K562 (cell line): ENCODE measurements around the gene CYP26A1. TPM values are rescaled to one million over a fixed set of nuclear protein-coding genes. Genes with fewer than 3 reads are reported as not detected.

Experiments
- ARID2 ChIP-seq: fragments of 450-650 bp; IDR thresholded peaks from 2 replicates; pipeline ENCODE4 v1.6.1; 2017; ENCODE audit warnings: antibody characterized with exemption, mild to moderate bottlenecking
- ATF7 ChIP-seq: fragments of 450-650 bp; IDR thresholded peaks from 2 replicates; pipeline ENCODE4 v1.7.1; 2014; ENCODE audit warnings: mild to moderate bottlenecking, moderate library complexity
- BHLHE40 ChIP-seq: IDR thresholded peaks from 2 replicates; pipeline ENCODE4 v1.6.1; 2011; ENCODE audit warnings: low read length, improper control_type of control experiment
- CBX5 ChIP-seq: IDR thresholded peaks from 2 replicates; pipeline ENCODE4 v1.6.1; 2014; ENCODE audit warnings: low read depth, borderline replicate concordance
- CCNT2 ChIP-seq: IDR thresholded peaks from 2 replicates; pipeline ENCODE4 v1.6.1; 2011; ENCODE audit warnings: borderline replicate concordance, low read depth, mild to moderate bottlenecking, moderate library complexity, mixed read lengths, low read length; ENCODE audit not compliant: insufficient read length; ENCODE audit errors: extremely low read depth
- ERF ChIP-seq: fragments of 450-650 bp; formaldehyde crosslinking; IDR thresholded peaks from 2 replicates; pipeline ENCODE4 v1.4.0; 2020; ENCODE audit warnings: mild to moderate bottlenecking, mixed read lengths
- ESRRA ChIP-seq: fragments of 450-650 bp; IDR thresholded peaks from 2 replicates; pipeline ENCODE4 v1.6.1; 2014; ENCODE audit warnings: low read depth, mild to moderate bottlenecking, moderate library complexity, borderline replicate concordance
- FOXJ2 ChIP-seq: fragments of 200-800 bp; sonication (Bioruptor generic); IDR thresholded peaks from 2 replicates; pipeline ENCODE4 v1.6.1; 2016; ENCODE audit warnings: missing genetic modification characterization, missing compliant biosample characterization
- HDAC2 ChIP-seq: fragments of 450-650 bp; IDR thresholded peaks from 2 replicates; pipeline ENCODE4 v1.6.1; 2016; ENCODE audit warnings: mild to moderate bottlenecking
- JUND ChIP-seq, 2 experiments: IDR thresholded peaks; 2 replicates in 1 of 2; 3 replicates in 1 of 2; pipeline ENCODE4 v1.6.1; 2011; ENCODE audit warnings: borderline replicate concordance in 2 of 2, low read depth in 2 of 2, low read length in 2 of 2, improper control_type of control experiment in 1 of 2, missing biosample characterization in 1 of 2, missing genetic modification characterization in 1 of 2, missing genetic modification reagents in 1 of 2
- KHSRP ChIP-seq: fragments of 450-650 bp; IDR thresholded peaks from 2 replicates; pipeline ENCODE4 v1.6.1; 2017
- LEF1 ChIP-seq: fragments of 450-650 bp; IDR thresholded peaks from 2 replicates; pipeline ENCODE4 v1.6.1; 2016; ENCODE audit warnings: mild to moderate bottlenecking
- MAZ ChIP-seq, 2 experiments: fragments of 450-650 bp in 1 of 2; sonication (generic) in 1 of 2; formaldehyde crosslinking; IDR thresholded peaks in 1 of 2; conservative IDR thresholded peaks in 1 of 2; 2 replicates each; pipeline versions ENCODE4 v1.4.0 to v1.5.0; 2020; ENCODE audit warnings: mild to moderate bottlenecking in 1 of 2, missing genetic modification reagents in 1 of 2
- NFE2 ChIP-seq: IDR thresholded peaks from 2 replicates; pipeline ENCODE4 v1.6.1; 2014; ENCODE audit warnings: antibody characterized with exemption, low read depth
- NUFIP1 ChIP-seq: fragments of 450-650 bp; IDR thresholded peaks from 2 replicates; pipeline ENCODE4 v1.6.1; 2018; ENCODE audit not compliant: partially characterized antibody
- PCBP1 ChIP-seq: fragments of 200-400 bp; formaldehyde crosslinking; IDR thresholded peaks from 2 replicates; pipeline ENCODE4 v1.6.1; 2018; ENCODE audit warnings: mild to moderate bottlenecking, low read depth, low read length; ENCODE audit not compliant: poor library complexity, severe bottlenecking
- SMAD3 ChIP-seq: fragments of 450-650 bp; formaldehyde crosslinking; conservative IDR thresholded peaks from 2 replicates; pipeline ENCODE4 v1.4.0; 2020; ENCODE audit warnings: mild to moderate bottlenecking
- SNIP1 ChIP-seq: fragments of 450-650 bp; IDR thresholded peaks from 2 replicates; pipeline ENCODE4 v1.7.1; 2017; ENCODE audit warnings: low read depth, mild to moderate bottlenecking
- TAL1 ChIP-seq: fragments of 450-650 bp; IDR thresholded peaks from 2 replicates; pipeline ENCODE4 v1.6.1; 2016; ENCODE audit warnings: mild to moderate bottlenecking
- TBL1XR1 ChIP-seq, 2 experiments: IDR thresholded peaks; 2 replicates each; pipeline ENCODE4 v1.6.1; 2012; ENCODE audit warnings: improper control_type of control experiment in 2 of 2, low read length in 2 of 2, mild to moderate bottlenecking in 1 of 2
- TRIM28 ChIP-seq: fragments of 450-650 bp; IDR thresholded peaks from 2 replicates; pipeline ENCODE4 v1.6.1; 2017
- YBX1 ChIP-seq: fragments of 450-650 bp; IDR thresholded peaks from 2 replicates; pipeline ENCODE4 v1.7.1; 2016; ENCODE audit warnings: mild to moderate bottlenecking
- ZNF197 ChIP-seq: fragments of 200-800 bp; sonication (Bioruptor generic); IDR thresholded peaks from 2 replicates; pipeline ENCODE4 v1.6.1; 2016; ENCODE audit warnings: low read depth, missing genetic modification characterization, missing compliant biosample characterization
- ZNF668 ChIP-seq: fragments of 250-450 bp; sonication (Bioruptor Pico); IDR thresholded peaks from 2 replicates; pipeline ENCODE4 v1.8.0; 2022; ENCODE audit warnings: mild to moderate bottlenecking, inconsistent platforms
- polyA plus RNA-seq, 8 experiments: library from polyadenylated mRNA; depleted of rRNA in 4 of 8; stranded (reverse) in 5 of 8; unstranded in 3 of 8; fragments of >200 nt; fragmentation: Nextera tagmentation in 2 of 8; fragmentation: Illumina TruSeq in 1 of 8; extraction: Ambion mirVana in 2 of 8; extraction: Trizol in 1 of 8; gene quantifications; 2 replicates each; pipeline versions ENCODE4 v1.2.1 to v1.2.3, GENCODE V29; 2011 to 2014; ENCODE audit warnings: inconsistent platforms in 1 of 8, missing spikeins in 1 of 8
- total RNA-seq, 7 experiments: library from RNA; depleted of rRNA in 6 of 7; stranded (reverse); fragments of >200 nt in 6 of 7; fragmentation: Illumina TruSeq in 2 of 7; extraction: Trizol in 2 of 7; gene quantifications; 2 replicates each; pipeline versions ENCODE4 v1.2.1 to v1.2.3, GENCODE V29; 2011 to 2021; ENCODE audit warnings: low replicate concordance in 1 of 7
- TF ChIP-seq, protein P1 (sequence below), 3 experiments: fragments of 200-800 bp in 1 of 3; sonication (Bioruptor generic) in 1 of 3; sonication (generic) in 1 of 3; formaldehyde crosslinking in 1 of 3; IDR thresholded peaks; 2 replicates each; pipeline versions ENCODE4 v1.6.1 to v1.8.0; 2016 to 2022; ENCODE audit warnings: mild to moderate bottlenecking in 2 of 3, missing compliant biosample characterization in 2 of 3, missing genetic modification characterization in 2 of 3, missing genetic modification reagents in 1 of 3
- TF ChIP-seq, protein P2 (sequence below): IDR thresholded peaks from 2 replicates; pipeline ENCODE4 v1.6.1; 2016; ENCODE audit warnings: missing genetic modification characterization, missing compliant biosample characterization
- TF ChIP-seq, protein P3 (sequence below), 2 experiments: fragments of 450-650 bp; conservative IDR thresholded peaks; 2 replicates each; pipeline ENCODE4 v1.6.1; 2017; ENCODE audit warnings: mild to moderate bottlenecking in 2 of 2, moderate library complexity in 2 of 2

CYP26A1 gene
- total and polyA plus RNA-seq, 9 of the 15 experiments (the other 6 are each of a cell fraction or from before 2014, with no cell fraction given), result 0.11 to 5.1 (median 1.6) TPM

DNA sequence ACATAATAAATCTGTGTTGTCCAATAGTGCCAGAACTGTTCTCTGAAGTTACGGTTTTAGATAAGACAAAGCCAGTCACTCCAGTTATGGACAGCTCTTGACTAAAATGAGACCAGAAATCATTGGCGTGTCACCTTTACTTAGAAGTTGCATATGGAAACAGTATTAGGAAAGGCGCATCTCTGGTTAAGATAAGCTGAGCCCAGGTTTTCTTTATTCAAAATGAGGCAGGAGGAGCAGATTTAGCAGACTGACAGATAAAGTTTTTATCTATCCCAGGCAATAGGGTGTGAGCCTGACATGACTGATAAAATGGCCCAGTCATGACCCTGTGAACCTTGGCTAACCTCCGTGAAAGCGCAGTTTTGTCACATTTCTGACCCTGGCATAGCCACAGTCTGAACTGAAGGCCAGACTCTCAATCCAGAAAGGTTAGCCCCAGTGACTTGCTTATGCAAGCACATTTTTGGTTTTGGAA lies 4.2 kb downstream of the CYP26A1 start (continued):
- TF ChIP-seq, protein P1, sequence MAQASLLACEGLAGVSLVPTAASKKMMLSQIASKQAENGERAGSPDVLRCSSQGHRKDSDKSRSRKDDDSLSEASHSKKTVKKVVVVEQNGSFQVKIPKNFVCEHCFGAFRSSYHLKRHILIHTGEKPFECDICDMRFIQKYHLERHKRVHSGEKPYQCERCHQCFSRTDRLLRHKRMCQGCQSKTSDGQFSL (CRISPR knock-in tag; IDR thresholded peaks at IDR 0.05), result no peak
- TF ChIP-seq, protein P1 (tag; IDR thresholded peaks at IDR 0.05), result no peak
- TF ChIP-seq SMAD3 (0 out of 2 replicates have a peak, but pooled peaks have one; percentile 44), NUFIP1 (no peak), CBX5 (no peak), HDAC2 (peak; percentile 93), BHLHE40 (0 out of 2 replicates have a peak, but pooled peaks have one; percentile 45), PCBP1 (no peak), ZNF668 (CRISPR knock-in tag) (no peak), SNIP1 (no peak), TRIM28 (no peak), MAZ (CRISPR knock-in tag; conservative IDR thresholded peaks at IDR 0.05 in 1 of 2, IDR thresholded peaks at IDR 0.05 in 1 of 2) (no peak), YBX1 (no peak), LEF1 (peak; percentile 26; the same call in 1 of the 2 replicates), TAL1 (peak; percentile 92), CCNT2 (peak; percentile 95), ARID2 (no peak), ZNF197 (CRISPR knock-in tag) (peak; percentile 77; the same call in 1 of the 2 replicates), ATF7 (peak; percentile 42), ESRRA (peak; percentile 81), ERF (no peak), FOXJ2 (tag) (peak; percentile 72; the same call in 1 of the 2 replicates), NFE2 (peak; percentile 81), KHSRP (no peak), TBL1XR1 (IDR thresholded peaks at IDR 0.05; ENCODE audit: low read length in 2 of 2) (peak in 1 of 2 experiments; percentile 88; a peak in 2 of 4 replicates), JUND (IDR thresholded peaks at IDR 0.05; ENCODE audit: borderline replicate concordance, low read depth, low read length) (peak; percentile 53; the same call in 1 of the 2 replicates), JUND (tag; IDR thresholded peaks at IDR 0.05; ENCODE audit: borderline replicate concordance, low read depth, low read length) (no peak; the same call in 2 of the 3 replicates)
- TF ChIP-seq, protein P2, sequence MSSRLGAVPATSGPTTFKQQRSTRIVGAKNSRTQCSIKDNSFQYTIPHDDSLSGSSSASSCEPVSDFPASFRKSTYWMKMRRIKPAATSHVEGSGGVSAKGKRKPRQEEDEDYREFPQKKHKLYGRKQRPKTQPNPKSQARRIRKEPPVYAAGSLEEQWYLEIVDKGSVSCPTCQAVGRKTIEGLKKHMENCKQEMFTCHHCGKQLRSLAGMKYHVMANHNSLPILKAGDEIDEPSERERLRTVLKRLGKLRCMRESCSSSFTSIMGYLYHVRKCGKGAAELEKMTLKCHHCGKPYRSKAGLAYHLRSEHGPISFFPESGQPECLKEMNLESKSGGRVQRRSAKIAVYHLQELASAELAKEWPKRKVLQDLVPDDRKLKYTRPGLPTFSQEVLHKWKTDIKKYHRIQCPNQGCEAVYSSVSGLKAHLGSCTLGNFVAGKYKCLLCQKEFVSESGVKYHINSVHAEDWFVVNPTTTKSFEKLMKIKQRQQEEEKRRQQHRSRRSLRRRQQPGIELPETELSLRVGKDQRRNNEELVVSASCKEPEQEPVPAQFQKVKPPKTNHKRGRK (tag), result no peak
- TF ChIP-seq, protein P3, sequence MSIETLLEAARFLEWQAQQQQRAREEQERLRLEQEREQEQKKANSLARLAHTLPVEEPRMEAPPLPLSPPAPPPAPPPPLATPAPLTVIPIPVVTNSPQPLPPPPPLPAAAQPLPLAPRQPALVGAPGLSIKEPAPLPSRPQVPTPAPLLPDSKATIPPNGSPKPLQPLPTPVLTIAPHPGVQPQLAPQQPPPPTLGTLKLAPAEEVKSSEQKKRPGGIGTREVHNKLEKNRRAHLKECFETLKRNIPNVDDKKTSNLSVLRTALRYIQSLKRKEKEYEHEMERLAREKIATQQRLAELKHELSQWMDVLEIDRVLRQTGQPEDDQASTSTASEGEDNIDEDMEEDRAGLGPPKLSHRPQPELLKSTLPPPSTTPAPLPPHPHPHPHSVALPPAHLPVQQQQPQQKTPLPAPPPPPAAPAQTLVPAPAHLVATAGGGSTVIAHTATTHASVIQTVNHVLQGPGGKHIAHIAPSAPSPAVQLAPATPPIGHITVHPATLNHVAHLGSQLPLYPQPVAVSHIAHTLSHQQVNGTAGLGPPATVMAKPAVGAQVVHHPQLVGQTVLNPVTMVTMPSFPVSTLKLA (conservative IDR thresholded peaks at IDR 0.05), result peak in 1 of 2 experiments; percentile 50; a peak in 1 of 4 replicates
